Mucosa of stomach (tissue), 1 donor: ENCODE measurements around the gene BTG3.

Experiments used
- H3K27me3 ChIP-seq: one replicate; pipeline ENCODE4 v1.7.0; 2013; ENCODE audit warnings: mild to moderate bottlenecking, low read length; ENCODE audit not compliant: control insufficient read depth, insufficient read depth
- H3K36me3 ChIP-seq: one replicate; pipeline ENCODE4 v1.7.0; 2013; ENCODE audit warnings: low read length; ENCODE audit not compliant: control insufficient read depth, insufficient read depth
- H3K4me1 ChIP-seq: one replicate; pipeline ENCODE4 v1.7.0; 2013; ENCODE audit warnings: mild to moderate bottlenecking, low read length; ENCODE audit not compliant: control insufficient read depth, insufficient read depth
- H3K4me3 ChIP-seq: one replicate; pipeline ENCODE4 v1.7.0; 2013; ENCODE audit warnings: low read length
- H3K9ac ChIP-seq: one replicate; pipeline ENCODE4 v1.7.0; 2013; ENCODE audit warnings: mild to moderate bottlenecking, low read length, moderate library complexity
- H3K9me3 ChIP-seq: one replicate; pipeline ENCODE4 v1.7.0; 2013; ENCODE audit warnings: mild to moderate bottlenecking, low read length, moderate library complexity; ENCODE audit not compliant: control insufficient read depth
- donor health status: Pancreatic carcinoma.

Gene BTG3

DNA sequence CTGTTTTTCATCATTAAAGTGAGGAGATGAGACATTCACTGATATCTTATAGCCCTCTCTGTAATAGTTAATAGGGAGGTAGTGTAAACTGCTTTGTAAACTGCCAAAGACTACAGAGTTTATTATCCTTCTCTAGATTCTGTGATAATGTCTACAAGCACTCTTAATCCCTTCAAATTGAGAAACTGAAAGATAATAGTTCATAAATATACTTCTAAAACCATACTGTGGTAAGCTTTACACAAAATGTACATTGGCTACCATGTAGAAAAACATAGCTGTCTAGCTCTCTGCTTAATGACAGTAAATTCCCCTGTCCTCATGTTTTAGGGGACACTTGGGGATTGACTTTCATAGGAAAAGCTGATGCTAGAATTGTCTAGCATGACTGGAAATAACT is 60.3 kb downstream of the BTG3 start:
- H3K36me3 ChIP-seq: no peaks in the 10 kb centered on the region
- peaks cover 26% of the 10 kb centered on the region for H3K4me1 ChIP-seq
- no peak overlapping the region for H3K4me3 ChIP-seq
- H3K9me3 ChIP-seq: no peaks in the 10 kb centered on the region
- H3K9ac ChIP-seq: no peak overlapping the region
- no peaks in the 10 kb centered on the region for H3K27me3 ChIP-seq

DNA sequence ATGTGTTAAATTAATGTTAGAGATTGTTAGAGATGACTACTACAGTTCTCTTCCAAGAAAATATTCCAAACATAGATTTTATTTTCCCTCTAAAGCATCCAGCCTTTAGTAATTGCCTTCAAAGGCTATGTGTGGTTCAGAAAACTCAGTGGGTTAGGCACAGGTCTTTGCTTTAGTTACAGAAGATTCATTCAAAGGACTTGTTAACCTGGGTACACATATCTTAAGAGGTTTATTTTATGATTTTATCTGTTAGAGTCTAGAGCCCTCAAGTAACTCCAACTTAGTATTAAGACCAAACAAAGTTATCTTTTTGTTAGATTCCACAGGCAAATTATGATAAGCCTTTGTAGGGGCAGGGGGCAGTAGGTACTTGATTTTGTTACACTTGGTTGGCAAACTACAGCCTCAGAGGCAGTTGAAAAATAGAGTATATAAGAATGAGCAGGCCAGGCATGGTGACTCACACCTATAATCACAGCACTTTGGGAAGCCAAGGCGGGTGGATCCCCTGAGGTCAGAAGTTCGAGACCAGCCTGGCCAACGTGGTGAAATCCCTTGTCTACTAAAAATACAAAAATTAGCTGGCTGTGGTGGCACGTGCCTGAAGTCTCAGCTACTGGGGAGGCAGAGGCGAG is 61.9 kb downstream of the BTG3 start:
- H3K4me1 ChIP-seq: peaks cover 26% of the 10 kb centered on the region
- no peaks in the 10 kb centered on the region for H3K27me3 ChIP-seq
- no peaks in the 10 kb centered on the region for H3K36me3 ChIP-seq
- H3K9me3 ChIP-seq: no peaks in the 10 kb centered on the region
- no peak overlapping the region for H3K9ac ChIP-seq
- H3K4me3 ChIP-seq: no peak overlapping the region

DNA sequence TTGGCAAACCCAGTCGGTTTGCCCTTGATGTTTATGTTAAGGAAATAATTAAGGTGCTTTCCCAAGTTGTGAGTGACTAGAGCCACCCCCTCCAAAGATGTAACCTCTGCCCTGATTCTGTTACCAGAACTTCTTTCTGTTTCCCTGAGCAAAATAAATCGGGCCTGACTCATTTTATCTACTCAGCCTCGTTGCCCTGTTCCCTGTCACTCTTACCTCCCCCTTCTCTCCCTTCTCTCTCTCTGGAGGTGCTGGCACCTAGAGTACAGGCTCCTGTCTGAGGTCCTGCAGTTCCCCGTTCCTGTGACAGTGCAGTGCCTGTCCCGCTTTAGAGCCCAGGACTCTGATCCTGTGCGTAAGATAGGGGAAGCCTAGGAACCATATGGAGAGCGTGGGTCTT is 64.4 kb downstream of the BTG3 start:
- no peak overlapping the region for H3K9ac ChIP-seq
- peaks cover 22% of the 10 kb centered on the region for H3K4me1 ChIP-seq
- H3K4me3 ChIP-seq: no peak overlapping the region
- no peaks in the 10 kb centered on the region for H3K36me3 ChIP-seq
- H3K27me3 ChIP-seq: no peaks in the 10 kb centered on the region
- H3K9me3 ChIP-seq: no peaks in the 10 kb centered on the region

DNA sequence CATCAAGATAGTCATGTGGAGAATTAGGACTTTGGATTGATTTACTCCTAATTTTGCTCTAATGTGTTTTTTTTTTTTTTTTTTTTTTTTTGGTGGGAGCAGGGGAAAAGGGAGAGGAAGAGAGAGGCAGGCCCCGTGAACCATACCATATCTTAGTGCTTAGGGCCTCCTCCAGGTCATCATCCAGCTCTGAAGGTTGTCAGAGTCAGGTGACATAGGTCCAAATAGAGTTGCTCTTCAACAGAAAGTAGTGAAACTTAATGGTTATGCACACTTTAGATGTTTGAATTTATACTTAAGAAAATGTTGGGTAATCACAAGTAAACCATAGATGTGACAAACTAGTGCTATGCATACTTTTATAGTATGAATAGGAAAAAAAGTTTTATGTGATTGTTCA is 67.7 kb downstream of the BTG3 start:
- peaks cover 17% of the 10 kb centered on the region for H3K4me1 ChIP-seq
- H3K4me3 ChIP-seq: no peak overlapping the region
- H3K27me3 ChIP-seq: no peaks in the 10 kb centered on the region
- H3K9ac ChIP-seq: no peak overlapping the region
- H3K9me3 ChIP-seq: no peaks in the 10 kb centered on the region
- no peaks in the 10 kb centered on the region for H3K36me3 ChIP-seq
